Liver (tissue), 3 donors: ENCODE measurements around the gene NHSL2.

ENCODE experiments used
- EGR1 ChIP-seq, 2 donors: IDR thresholded peaks; 2 replicates each; pipeline ENCODE4 v1.6.1; 2016 to 2018; ENCODE audit warnings: antibody characterized with exemption in 2 of 2, low read depth in 2 of 2
- FOXA2 ChIP-seq: IDR thresholded peaks from 2 replicates; pipeline ENCODE4 v1.6.1; 2016; ENCODE audit warnings: antibody characterized with exemption
- RAD21 ChIP-seq, 2 donors: IDR thresholded peaks; 2 replicates each; pipeline ENCODE4 v1.6.1; 2016; ENCODE audit warnings: antibody characterized with exemption in 2 of 2, mild to moderate bottlenecking in 2 of 2
- RXRA ChIP-seq, 2 donors: IDR thresholded peaks; 2 replicates each; pipeline ENCODE4 v1.6.1; 2017 to 2018; ENCODE audit warnings: antibody characterized with exemption in 2 of 2, mild to moderate bottlenecking in 1 of 2
- SP1 ChIP-seq: IDR thresholded peaks from 2 replicates; pipeline ENCODE4 v1.6.1; 2018; ENCODE audit warnings: antibody characterized with exemption, mild to moderate bottlenecking
- TAF1 ChIP-seq: conservative IDR thresholded peaks from 2 replicates; pipeline ENCODE4 v1.6.1; 2016; ENCODE audit warnings: antibody characterized with exemption, mild to moderate bottlenecking
- YY1 ChIP-seq: IDR thresholded peaks from 2 replicates; pipeline ENCODE4 v1.6.1; 2016; ENCODE audit warnings: antibody characterized with exemption, mild to moderate bottlenecking
- TF ChIP-seq, protein P1 (sequence below): fragments of 150-350 bp; IDR thresholded peaks from 2 replicates; pipeline ENCODE4 v1.5.1; 2017; ENCODE audit warnings: improper control_type of control experiment, low read depth, low read length; ENCODE audit not compliant: missing input control
- TF ChIP-seq, protein P2 (sequence below): IDR thresholded peaks from 2 replicates; pipeline ENCODE4 v1.6.1; 2016; ENCODE audit warnings: antibody characterized with exemption, mild to moderate bottlenecking
- TF ChIP-seq, protein P3 (sequence below): IDR thresholded peaks from 2 replicates; pipeline ENCODE4 v1.6.1; 2016; ENCODE audit warnings: antibody characterized with exemption
- TF ChIP-seq, protein P4 (sequence below): IDR thresholded peaks from 2 replicates; pipeline ENCODE4 v1.6.1; 2016; ENCODE audit warnings: antibody characterized with exemption
- donor health status: healthy.
- donor health status: healthy.

DNA sequence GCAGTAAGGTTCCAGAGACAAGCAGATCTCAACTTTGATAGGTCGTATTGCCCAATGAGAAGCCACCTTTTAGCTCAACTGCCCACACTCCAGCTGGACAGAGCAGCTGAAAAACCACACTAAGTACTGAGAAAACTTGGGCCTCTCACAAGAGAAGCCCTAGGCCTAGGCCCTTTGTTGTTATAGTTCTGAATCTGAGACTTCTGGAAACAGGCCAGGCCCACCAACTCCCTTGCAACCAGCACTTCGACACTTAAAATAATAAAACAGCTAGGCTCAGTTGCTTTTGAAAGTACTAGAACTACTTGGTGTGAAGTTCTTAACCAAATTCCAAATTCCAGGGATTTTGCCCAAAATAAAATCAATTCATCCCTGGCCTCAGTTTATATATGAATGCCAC, 234.5 kb downstream of the NHSL2 start:
- TF ChIP-seq TAF1, result no peak
- TF ChIP-seq, protein P1, sequence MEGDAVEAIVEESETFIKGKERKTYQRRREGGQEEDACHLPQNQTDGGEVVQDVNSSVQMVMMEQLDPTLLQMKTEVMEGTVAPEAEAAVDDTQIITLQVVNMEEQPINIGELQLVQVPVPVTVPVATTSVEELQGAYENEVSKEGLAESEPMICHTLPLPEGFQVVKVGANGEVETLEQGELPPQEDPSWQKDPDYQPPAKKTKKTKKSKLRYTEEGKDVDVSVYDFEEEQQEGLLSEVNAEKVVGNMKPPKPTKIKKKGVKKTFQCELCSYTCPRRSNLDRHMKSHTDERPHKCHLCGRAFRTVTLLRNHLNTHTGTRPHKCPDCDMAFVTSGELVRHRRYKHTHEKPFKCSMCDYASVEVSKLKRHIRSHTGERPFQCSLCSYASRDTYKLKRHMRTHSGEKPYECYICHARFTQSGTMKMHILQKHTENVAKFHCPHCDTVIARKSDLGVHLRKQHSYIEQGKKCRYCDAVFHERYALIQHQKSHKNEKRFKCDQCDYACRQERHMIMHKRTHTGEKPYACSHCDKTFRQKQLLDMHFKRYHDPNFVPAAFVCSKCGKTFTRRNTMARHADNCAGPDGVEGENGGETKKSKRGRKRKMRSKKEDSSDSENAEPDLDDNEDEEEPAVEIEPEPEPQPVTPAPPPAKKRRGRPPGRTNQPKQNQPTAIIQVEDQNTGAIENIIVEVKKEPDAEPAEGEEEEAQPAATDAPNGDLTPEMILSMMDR, result no peak
- TF ChIP-seq, protein P2, sequence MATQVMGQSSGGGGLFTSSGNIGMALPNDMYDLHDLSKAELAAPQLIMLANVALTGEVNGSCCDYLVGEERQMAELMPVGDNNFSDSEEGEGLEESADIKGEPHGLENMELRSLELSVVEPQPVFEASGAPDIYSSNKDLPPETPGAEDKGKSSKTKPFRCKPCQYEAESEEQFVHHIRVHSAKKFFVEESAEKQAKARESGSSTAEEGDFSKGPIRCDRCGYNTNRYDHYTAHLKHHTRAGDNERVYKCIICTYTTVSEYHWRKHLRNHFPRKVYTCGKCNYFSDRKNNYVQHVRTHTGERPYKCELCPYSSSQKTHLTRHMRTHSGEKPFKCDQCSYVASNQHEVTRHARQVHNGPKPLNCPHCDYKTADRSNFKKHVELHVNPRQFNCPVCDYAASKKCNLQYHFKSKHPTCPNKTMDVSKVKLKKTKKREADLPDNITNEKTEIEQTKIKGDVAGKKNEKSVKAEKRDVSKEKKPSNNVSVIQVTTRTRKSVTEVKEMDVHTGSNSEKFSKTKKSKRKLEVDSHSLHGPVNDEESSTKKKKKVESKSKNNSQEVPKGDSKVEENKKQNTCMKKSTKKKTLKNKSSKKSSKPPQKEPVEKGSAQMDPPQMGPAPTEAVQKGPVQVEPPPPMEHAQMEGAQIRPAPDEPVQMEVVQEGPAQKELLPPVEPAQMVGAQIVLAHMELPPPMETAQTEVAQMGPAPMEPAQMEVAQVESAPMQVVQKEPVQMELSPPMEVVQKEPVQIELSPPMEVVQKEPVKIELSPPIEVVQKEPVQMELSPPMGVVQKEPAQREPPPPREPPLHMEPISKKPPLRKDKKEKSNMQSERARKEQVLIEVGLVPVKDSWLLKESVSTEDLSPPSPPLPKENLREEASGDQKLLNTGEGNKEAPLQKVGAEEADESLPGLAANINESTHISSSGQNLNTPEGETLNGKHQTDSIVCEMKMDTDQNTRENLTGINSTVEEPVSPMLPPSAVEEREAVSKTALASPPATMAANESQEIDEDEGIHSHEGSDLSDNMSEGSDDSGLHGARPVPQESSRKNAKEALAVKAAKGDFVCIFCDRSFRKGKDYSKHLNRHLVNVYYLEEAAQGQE, result no peak
- TF ChIP-seq FOXA2, result no peak
- TF ChIP-seq YY1, result no peak
- no peak for TF ChIP-seq SP1
- no peak for TF ChIP-seq EGR1 (IDR thresholded peaks at IDR 0.05; ENCODE audit: low read depth in 2 of 2)
- no peak for TF ChIP-seq RXRA (IDR thresholded peaks at IDR 0.05)
- TF ChIP-seq, protein P3, sequence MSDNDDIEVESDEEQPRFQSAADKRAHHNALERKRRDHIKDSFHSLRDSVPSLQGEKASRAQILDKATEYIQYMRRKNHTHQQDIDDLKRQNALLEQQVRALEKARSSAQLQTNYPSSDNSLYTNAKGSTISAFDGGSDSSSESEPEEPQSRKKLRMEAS, result no peak
- TF ChIP-seq, protein P4, sequence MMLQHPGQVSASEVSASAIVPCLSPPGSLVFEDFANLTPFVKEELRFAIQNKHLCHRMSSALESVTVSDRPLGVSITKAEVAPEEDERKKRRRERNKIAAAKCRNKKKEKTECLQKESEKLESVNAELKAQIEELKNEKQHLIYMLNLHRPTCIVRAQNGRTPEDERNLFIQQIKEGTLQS, result no peak
- TF ChIP-seq RAD21 (IDR thresholded peaks at IDR 0.05), result no peak
